Adrenal gland (tissue), 19 donors: ENCODE measurements around the gene PACS1. TPM values are rescaled to one million over a fixed set of nuclear protein-coding genes. Genes with fewer than 3 reads are reported as not detected.
"Not testable (repeated sequence)": the region's sequence is repeated elsewhere in the genome, so short reads cannot be mapped to it uniquely, and the experiment has no call there.

Source experiments
- DNase-seq, 7 donors: peaks; one replicate each; pipeline ENCODE4 v3.0.0-alpha.2; 2019 to 2020
- H3K27ac ChIP-seq, 5 donors: fragments of 200-600 bp; sonication (generic) in 4 of 5; 1 replicate in 3 of 5; 2 replicates in 2 of 5; pipeline versions ENCODE4 v1.5.1 to v1.8.0; 2016 to 2020; ENCODE audit warnings: mild to moderate bottlenecking in 1 of 5
- H3K27me3 ChIP-seq: fragments of 200-600 bp; 2 replicates; pipeline ENCODE4 v1.8.0; 2021
- H3K36me3 ChIP-seq, 2 donors: fragments of 200-600 bp; replicated peaks in 1 of 2; 1 replicate in 1 of 2; 2 replicates in 1 of 2; pipeline versions ENCODE4 v1.5.1 to v1.8.0; 2018 to 2022
- H3K4me1 ChIP-seq, 2 donors: fragments of 200-600 bp; replicated peaks in 1 of 2; 1 replicate in 1 of 2; 2 replicates in 1 of 2; pipeline versions ENCODE4 v1.5.1 to v1.8.0; 2018 to 2021
- H3K4me3 ChIP-seq, 4 donors: fragments of 200-600 bp; sonication (generic) in 3 of 4; one replicate each; pipeline ENCODE4 v1.5.1; 2016 to 2018
- H3K9me3 ChIP-seq, 3 donors: fragments of 200-600 bp; sonication (generic) in 1 of 3; replicated peaks in 1 of 3; 1 replicate in 2 of 3; 2 replicates in 1 of 3; pipeline versions ENCODE4 v1.5.1 to v1.8.0; 2016 to 2021
- POLR2A ChIP-seq, 2 donors: fragments of 450-650 bp; IDR thresholded peaks; one replicate each; pipeline ENCODE4 v1.6.1; 2017; ENCODE audit warnings: antibody characterized with exemption in 2 of 2, mild to moderate bottlenecking in 2 of 2, moderate library complexity in 1 of 2
- WGBS, 4 donors: extraction: QIAGEN DNeasy Blood & Tissue Kit in 2 of 4; methylation state at CpG; one replicate each; pipeline versions ENCODE4 v1.1.5 to v1.1.7; 2013 to 2017; 5-methylcytosine and 5-hydroxymethylcytosine counted together
- intact Hi-C, 2 donors: fragments of 100-400 bp; cut with DNase I; formaldehyde crosslinking; loops; one replicate each; pipeline versions ENCODE4 v1.14.1 to v1.15.0; 2022 to 2023
- long read RNA-seq, 10 donors: library from polyadenylated mRNA in 3 of 10; unstranded in 2 of 10; stranded (forward) in 1 of 10; transcript quantifications; one replicate each; pipeline ENCODE4 v2.0.0 and lab custom pipeline, GENCODE V29; 2021 to 2026
- polyA plus RNA-seq, 3 donors: library from polyadenylated mRNA; stranded (reverse); fragments of 200-250 nt in 2 of 3; fragments of 350-450 nt in 1 of 3; fragmentation: Illumina TruSeq in 1 of 3; extraction: RNeasy Lipid Tissue Mini Kit (QIAGEN cat#74804) in 1 of 3; gene quantifications; one replicate each; pipeline ENCODE4 v1.2.3, GENCODE V29; 2013 to 2014
- total RNA-seq, 9 donors: library from RNA; depleted of rRNA in 4 of 9; stranded (reverse); fragments of >200 nt in 4 of 9; fragments of 120-200 nt in 1 of 9; fragmentation: NEBNext Ultra II Directional in 1 of 9; extraction: Animal tissue kit (Norgen Biotek cat#: 25700) in 1 of 9; gene quantifications; one replicate each; pipeline versions ENCODE4 v1.1.0 to v1.2.4, GENCODE V29; 2013 to 2023
- TF ChIP-seq, protein P1 (sequence below), 6 experiments: fragments of 450-650 bp in 4 of 6; fragments of 200-600 bp in 2 of 6; sonication (generic) in 1 of 6; IDR thresholded peaks; 1 replicate in 5 of 6; 2 replicates in 1 of 6; pipeline versions ENCODE4 v1.5.1 to v1.8.0; 2016 to 2021; ENCODE audit warnings: antibody characterized with exemption in 6 of 6, mild to moderate bottlenecking in 2 of 6, moderate library complexity in 1 of 6
- donor health status: healthy with polysubstance abuse.
- donor health status: Bipolar disorder and iron deficiency.
- donor health status: DM: yes; HTN: yes; CAD: no.
- donor health status: DM: no; HTN: no; CAD: no.
- donor health status: DM: no; HTN: no; CAD: no.
- donor health status: DM: yes; HTN: yes; CAD: no.

The PACS1 gene
- total RNA-seq (10 to 100 TPM; 21.1 to 60.5 (median 50.6) TPM), polyA plus RNA-seq (10 to 100 TPM; 23.9 to 37.4 (median 29.9) TPM)
- long read RNA-seq, donor 1, full-length matches to known transcripts = 4 of 4 reads
- long read RNA-seq, donor 1, partial matches to known transcripts = 0 of 4 reads
- long read RNA-seq, donor 1, other reads (novel, unspliced or antisense) = 0 of 4 reads
- long read RNA-seq, donor 2, full-length matches to known transcripts = 2 of 2 reads
- long read RNA-seq, donor 2, partial matches to known transcripts = 0 of 2 reads
- long read RNA-seq, donor 2, other reads (novel, unspliced or antisense) = 0 of 2 reads
- long read RNA-seq, donor 3, full-length matches to known transcripts = 5 of 5 reads
- long read RNA-seq, donor 3, partial matches to known transcripts = 0 of 5 reads
- long read RNA-seq, donor 3, other reads (novel, unspliced or antisense) = 0 of 5 reads
- long read RNA-seq, donor 4, partial matches to known transcripts = 0 of 2 reads
- long read RNA-seq, donor 4, other reads (novel, unspliced or antisense) = 2 of 2 reads
- long read RNA-seq, donor 5, full-length matches to known transcripts = 18 of 23 reads
- long read RNA-seq, donor 5, partial matches to known transcripts = 1 of 23 reads
- long read RNA-seq, donor 5, other reads (novel, unspliced or antisense) = 4 of 23 reads
- long read RNA-seq, donor 6, partial matches to known transcripts = 0 of 3 reads
- long read RNA-seq, donor 6, other reads (novel, unspliced or antisense) = 3 of 3 reads
- long read RNA-seq, donor 7, full-length matches to known transcripts = 5 of 5 reads
- long read RNA-seq, donor 7, partial matches to known transcripts = 0 of 5 reads
- long read RNA-seq, donor 7, other reads (novel, unspliced or antisense) = 0 of 5 reads
- long read RNA-seq, donor 8, full-length matches to known transcripts = 10 of 17 reads
- long read RNA-seq, donor 8, partial matches to known transcripts = 7 of 17 reads
- long read RNA-seq, donor 8, other reads (novel, unspliced or antisense) = 0 of 17 reads
- long read RNA-seq, donor 9, partial matches to known transcripts = 0 of 3 reads
- long read RNA-seq, donor 9, other reads (novel, unspliced or antisense) = 0 of 3 reads
- long read RNA-seq, donor 10, full-length matches to known transcripts = 1 of 1 reads
- long read RNA-seq, donor 10, partial matches to known transcripts = 0 of 1 reads
- long read RNA-seq, donor 10, other reads (novel, unspliced or antisense) = 0 of 1 reads

DNA sequence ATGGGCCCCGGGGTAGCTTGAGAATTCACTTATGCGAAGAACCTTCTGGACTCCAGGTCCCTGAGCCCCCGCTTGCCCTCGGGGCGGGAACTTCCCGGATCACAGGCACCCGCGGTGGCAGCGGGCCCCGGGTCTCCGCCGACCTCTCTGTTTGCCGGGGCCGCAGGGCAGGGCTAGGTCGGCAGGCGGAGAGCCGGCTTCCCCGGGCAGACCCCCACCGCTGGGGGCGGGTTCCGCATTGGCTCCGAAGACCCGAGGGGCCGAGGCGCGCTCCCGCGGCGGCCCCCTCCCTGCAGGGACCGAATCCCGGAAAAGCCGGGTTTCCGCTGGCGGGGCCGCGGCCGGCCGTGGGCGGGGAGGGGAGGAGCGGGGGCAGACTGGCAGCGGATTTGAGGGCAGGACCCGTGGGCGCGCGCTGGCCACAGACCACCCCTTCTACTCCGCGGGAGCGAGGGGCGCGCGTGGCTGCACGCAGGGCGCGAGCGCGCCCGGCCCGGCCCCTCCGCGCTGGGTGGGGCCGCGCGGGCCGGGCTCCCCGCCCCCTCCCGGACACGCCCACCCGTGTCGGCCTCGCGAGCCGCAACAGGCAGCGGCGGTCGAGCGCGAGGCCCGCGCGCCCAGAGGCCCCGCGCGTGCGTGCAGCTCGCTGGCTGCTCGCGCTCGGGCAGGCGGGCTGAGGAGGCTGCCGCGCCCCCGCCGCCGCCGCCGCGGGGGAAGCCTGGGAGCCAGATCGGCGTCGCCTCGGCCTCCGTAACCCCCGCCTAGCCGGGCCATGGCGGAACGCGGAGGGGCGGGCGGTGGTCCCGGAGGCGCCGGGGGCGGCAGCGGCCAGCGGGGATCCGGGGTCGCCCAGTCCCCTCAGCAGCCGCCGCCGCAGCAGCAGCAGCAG lies at the start of gene PACS1:
Gene PACS1, plus strand, starts transcription at position 558 of the 889 bp plus-strand sequence. Its CDS starts 215 bp downstream, at position 773.
- intact Hi-C loops = loop anchor here (2.0 to 10.0 kb wide), 2 partner anchors 61 to 575 kb away; no protein-coding TSS in a partner anchor
- Histone ChIP-seq H3K9me3 (no peaks in the 10 kb centered on the region), H3K27me3 (no peaks in the 10 kb centered on the region), H3K4me1 (peaks cover 18 to 39% of the 10 kb centered on the region in 2 donors), H3K4me3 (peak within 1 kb of the TSS; percentile 16 to 75 (median 62)), H3K36me3 (peaks cover 0 to 34% of the 10 kb centered on the region in 2 donors), H3K27ac (peak within 1 kb of the TSS; percentile 48 to 98 (median 94))
- 0 to 1% (median 0%) methylated on average over 2 to 120 of the region's 120 CpGs for WGBS, 4 donors
- peak; percentile 72 to 85 (median 79) for DNase-seq
- TF ChIP-seq, protein P1, sequence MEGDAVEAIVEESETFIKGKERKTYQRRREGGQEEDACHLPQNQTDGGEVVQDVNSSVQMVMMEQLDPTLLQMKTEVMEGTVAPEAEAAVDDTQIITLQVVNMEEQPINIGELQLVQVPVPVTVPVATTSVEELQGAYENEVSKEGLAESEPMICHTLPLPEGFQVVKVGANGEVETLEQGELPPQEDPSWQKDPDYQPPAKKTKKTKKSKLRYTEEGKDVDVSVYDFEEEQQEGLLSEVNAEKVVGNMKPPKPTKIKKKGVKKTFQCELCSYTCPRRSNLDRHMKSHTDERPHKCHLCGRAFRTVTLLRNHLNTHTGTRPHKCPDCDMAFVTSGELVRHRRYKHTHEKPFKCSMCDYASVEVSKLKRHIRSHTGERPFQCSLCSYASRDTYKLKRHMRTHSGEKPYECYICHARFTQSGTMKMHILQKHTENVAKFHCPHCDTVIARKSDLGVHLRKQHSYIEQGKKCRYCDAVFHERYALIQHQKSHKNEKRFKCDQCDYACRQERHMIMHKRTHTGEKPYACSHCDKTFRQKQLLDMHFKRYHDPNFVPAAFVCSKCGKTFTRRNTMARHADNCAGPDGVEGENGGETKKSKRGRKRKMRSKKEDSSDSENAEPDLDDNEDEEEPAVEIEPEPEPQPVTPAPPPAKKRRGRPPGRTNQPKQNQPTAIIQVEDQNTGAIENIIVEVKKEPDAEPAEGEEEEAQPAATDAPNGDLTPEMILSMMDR (IDR thresholded peaks at IDR 0.05) = peak in 2 of 6 experiments; percentile 30 to 64
- peak; percentile 65 to 70 for TF ChIP-seq POLR2A (IDR thresholded peaks at IDR 0.05)

DNA sequence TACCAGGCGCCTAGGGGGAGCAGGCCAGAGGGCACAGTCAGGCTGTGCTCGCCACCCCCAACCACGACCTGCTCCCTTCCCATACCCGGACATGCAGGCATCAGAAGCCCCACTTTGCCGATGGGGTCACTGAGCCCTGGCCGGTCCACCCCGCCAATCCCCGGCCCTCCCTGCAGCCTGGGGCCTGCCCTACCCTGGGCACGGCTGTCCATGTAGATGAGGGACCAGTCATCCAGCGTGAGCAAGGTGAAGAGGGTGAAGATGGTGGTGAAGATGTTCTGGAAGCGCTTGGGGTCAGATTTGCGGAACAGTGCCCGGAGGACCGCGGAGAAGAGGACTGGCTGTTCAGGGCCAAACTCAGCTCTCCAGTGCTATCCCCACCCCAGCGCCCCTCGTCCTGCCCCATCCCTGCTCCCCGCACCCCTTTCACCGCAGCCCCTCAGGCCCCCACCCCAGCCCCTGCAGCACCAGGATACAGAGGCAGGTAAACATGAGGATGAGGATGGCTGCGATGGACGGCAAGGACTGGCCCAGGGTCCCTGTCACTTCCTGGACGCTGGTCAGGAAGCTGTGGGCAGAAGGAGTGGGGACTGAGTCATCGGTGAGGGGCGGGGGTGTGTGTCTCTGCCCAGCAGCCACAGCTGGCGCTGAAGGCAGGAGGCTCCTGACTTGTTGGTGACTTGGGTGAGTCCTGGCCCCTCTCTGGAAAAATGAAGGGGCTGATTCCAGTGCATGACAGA lies 49.3 kb upstream of the PACS1 start:
- Histone ChIP-seq H3K36me3 (no peaks in the 10 kb centered on the region), H3K27me3 (no peaks in the 10 kb centered on the region), H3K4me3 (no peak overlapping the region), H3K4me1 (peaks cover 7 to 14% of the 10 kb centered on the region in 2 donors), H3K9me3 (no peaks in the 10 kb centered on the region), H3K27ac (no peak overlapping the region)
- intact Hi-C loops = no loop called here
- no peak for TF ChIP-seq POLR2A (IDR thresholded peaks at IDR 0.05)
- TF ChIP-seq, protein P1 (IDR thresholded peaks at IDR 0.05) = no peak
- WGBS, 4 donors = 66 to 73% (median 69%) methylated on average over 18 to 25 of the region's 25 CpGs
- DNase-seq = peak; percentile 63 to 90 (median 84)

DNA sequence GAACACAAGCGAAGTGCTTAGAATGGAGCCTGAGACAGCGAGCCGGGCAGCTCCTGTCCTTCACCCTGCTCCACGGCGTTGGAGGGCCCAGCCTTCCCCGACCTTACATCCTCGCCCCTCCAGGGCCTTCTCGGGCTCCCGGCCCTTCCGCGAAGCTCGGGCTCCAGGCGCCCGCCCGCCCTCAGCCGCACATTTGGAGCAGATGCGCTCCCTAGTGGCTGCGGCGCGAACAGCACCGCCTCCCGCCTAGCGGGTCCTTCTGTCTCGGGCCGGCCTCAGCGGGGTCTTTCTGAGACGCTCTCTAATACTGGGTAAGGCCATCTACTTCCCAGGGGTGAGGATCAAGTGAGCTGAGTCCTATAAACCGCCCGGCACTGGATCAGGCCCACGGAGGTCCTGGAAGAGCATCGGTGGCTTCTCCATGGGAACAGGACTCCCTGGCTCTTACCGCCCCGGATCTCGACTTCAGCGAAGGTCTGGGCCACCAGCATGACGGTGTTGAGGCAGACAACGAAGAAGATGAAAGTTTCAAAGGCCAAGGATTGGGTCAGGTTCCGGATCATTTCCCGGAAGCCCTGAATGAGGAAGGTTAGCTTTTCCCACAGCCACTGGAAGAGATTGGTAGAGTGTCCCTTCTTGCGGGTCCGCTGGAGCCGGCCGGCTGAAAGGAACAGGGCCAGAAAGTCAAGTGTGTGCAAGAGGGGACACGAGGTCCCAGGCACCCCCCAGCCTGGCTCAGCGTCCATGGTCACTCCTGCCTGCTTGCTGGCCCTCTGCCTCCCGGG lies 47.5 kb upstream of the PACS1 start:
- Histone ChIP-seq H3K4me1 (peaks cover 7 to 14% of the 10 kb centered on the region in 2 donors), H3K27me3 (no peaks in the 10 kb centered on the region), H3K27ac (no peak overlapping the region), H3K9me3 (no peaks in the 10 kb centered on the region), H3K4me3 (peak overlapping the region in 1 of 4 donors; percentile 17), H3K36me3 (no peaks in the 10 kb centered on the region)
- WGBS, 4 donors = 15 to 27% (median 17%) methylated on average over 27 to 46 of the region's 46 CpGs
- DNase-seq = peak; percentile 56 to 80 (median 72)
- TF ChIP-seq POLR2A (IDR thresholded peaks at IDR 0.05) = no peak
- TF ChIP-seq, protein P1 (IDR thresholded peaks at IDR 0.05) = peak; percentile 78 to 97 (median 91)
- intact Hi-C loops = no loop called here

DNA sequence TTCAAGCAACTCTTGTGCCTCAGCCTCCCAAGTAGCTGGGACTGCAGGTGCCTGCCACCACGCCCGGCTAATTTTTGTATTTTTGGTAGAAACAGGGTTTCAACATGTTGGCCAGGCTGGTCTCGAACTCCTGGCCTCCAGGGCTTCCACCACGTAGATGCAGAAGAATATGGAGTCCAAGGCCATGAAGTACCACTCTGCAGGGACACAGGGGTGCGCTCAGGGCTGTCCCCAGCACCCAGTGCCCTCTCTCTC lies 47.0 kb upstream of the PACS1 start:
- WGBS, 4 donors = 57 to 79% (median 61%) methylated on average over 4 to 5 of the region's 5 CpGs
- H3K27ac ChIP-seq, intact Hi-C loops, H3K9me3 ChIP-seq, H3K27me3 ChIP-seq, H3K36me3 ChIP-seq, DNase-seq: not testable (repeated sequence)
- Histone ChIP-seq H3K4me1 (peaks cover 7 to 14% of the 10 kb centered on the region in 2 donors), H3K4me3 (peak overlapping the region in 1 of 4 donors; percentile 17)
